ENCODE results near the gene MBOAT2.

The MBOAT2 gene

GRCh38 chr2:8850845-8851487 lies 152.5 kb downstream of the MBOAT2 start:
- no peak for DNase-seq

- DNase-seq, result no peak
Measured at GRCh38 chr2:8849327-8849726, 154.2 kb downstream of the MBOAT2 start.

- no peak for DNase-seq
Measured at GRCh38 chr2:8848328-8849100, 155.0 kb downstream of the MBOAT2 start.

GRCh38 chr2:8847400-8847799 lies 156.1 kb downstream of the MBOAT2 start:
- DNase-seq, result no peak

- no peak for DNase-seq
Measured at GRCh38 chr2:8841932-8842331, 161.6 kb downstream of the MBOAT2 start.

GRCh38 chr2:8840475-8841091 lies 162.9 kb downstream of the MBOAT2 start:
- DNase-seq, result no peak

- no peak for DNase-seq
Measured at GRCh38 chr2:8839189-8839965, 164.1 kb downstream of the MBOAT2 start.

GRCh38 chr2:8837795-8838140 lies 165.7 kb downstream of the MBOAT2 start:
- no peak for DNase-seq

- DNase-seq, result peak; percentile 73
Measured at GRCh38 chr2:8836971-8837794, 166.3 kb downstream of the MBOAT2 start, which contains the start of gene KIDINS220. Gene KIDINS220 (minus strand): TSS chr2:8837613. CDS start chr2:8827093, 10,520 bp downstream.

GRCh38 chr2:8835279-8835678 lies 168.2 kb downstream of the MBOAT2 start:
- DNase-seq, result no peak

GRCh38 chr2:8833853-8834252 lies 169.6 kb downstream of the MBOAT2 start:
- no peak for DNase-seq

GRCh38 chr2:8831516-8831915 lies 172.0 kb downstream of the MBOAT2 start:
- no peak for DNase-seq

- no peak for DNase-seq
Measured at GRCh38 chr2:8827729-8828128, 175.8 kb downstream of the MBOAT2 start.

GRCh38 chr2:8822218-8822617 lies 181.3 kb downstream of the MBOAT2 start:
- no peak for DNase-seq

- DNase-seq, result no peak
Measured at GRCh38 chr2:8821276-8822217, 181.9 kb downstream of the MBOAT2 start.

GRCh38 chr2:8819948-8820347 lies 183.5 kb downstream of the MBOAT2 start:
- DNase-seq, result no peak

- DNase-seq, result no peak
Measured at GRCh38 chr2:8819194-8819593, 184.3 kb downstream of the MBOAT2 start.

- no peak for DNase-seq
Measured at GRCh38 chr2:8817221-8817620, 186.3 kb downstream of the MBOAT2 start.

- no peak for DNase-seq
Measured at GRCh38 chr2:8806885-8807704, 196.4 kb downstream of the MBOAT2 start.
